HEK293T (cell line): ENCODE measurements around the gene NWD2.

Source experiments
- CTCF ChIA-PET: fragments of 350-600 bp; formaldehyde crosslinking; extraction: SDS; loops from one replicate; lab custom pipeline; 2021; ENCODE audit warnings: antibody characterized with exemption, inconsistent platforms; lab: Yijun Ruan, JAX
- POLR2A ChIA-PET: fragments of 350-600 bp; formaldehyde crosslinking; extraction: SDS; loops from one replicate; lab custom pipeline; 2020; ENCODE audit warnings: antibody characterized with exemption, inconsistent platforms; lab: Yijun Ruan, JAX
- DNase-seq: peaks from one replicate; pipeline ENCODE4 v3.0.0; 2012; ENCODE audit warnings: mixed read lengths; ENCODE audit errors: extremely low spot score
- ARNT ChIP-seq: fragments of 450-650 bp; IDR thresholded peaks from 2 replicates; pipeline ENCODE4 v1.6.1; 2017; ENCODE audit warnings: mild to moderate bottlenecking
- BHLHE40 ChIP-seq: fragments of 450-650 bp; IDR thresholded peaks from 2 replicates; pipeline ENCODE4 v1.6.1; 2016; ENCODE audit warnings: mild to moderate bottlenecking, moderate library complexity, borderline replicate concordance
- CTBP1 ChIP-seq: fragments of 450-650 bp; IDR thresholded peaks from 2 replicates; pipeline ENCODE4 v1.6.1; 2016; ENCODE audit warnings: borderline replicate concordance
- ELF4 ChIP-seq: fragments of 450-650 bp; IDR thresholded peaks from 2 replicates; pipeline ENCODE4 v1.6.1; 2017; ENCODE audit warnings: antibody characterized with exemption
- FOXA1 ChIP-seq: fragments of 450-650 bp; IDR thresholded peaks from 2 replicates; pipeline ENCODE4 v1.6.1; 2016; ENCODE audit warnings: mild to moderate bottlenecking
- FOXK2 ChIP-seq: fragments of 450-650 bp; IDR thresholded peaks from 2 replicates; pipeline ENCODE4 v1.6.1; 2016; ENCODE audit warnings: mild to moderate bottlenecking
- FOXM1 ChIP-seq: fragments of 450-650 bp; IDR thresholded peaks from 2 replicates; pipeline ENCODE4 v1.6.1; 2017; ENCODE audit warnings: mild to moderate bottlenecking, borderline replicate concordance
- HDGF ChIP-seq: fragments of 450-650 bp; IDR thresholded peaks from 2 replicates; pipeline ENCODE4 v1.6.1; 2017; ENCODE audit warnings: antibody characterized with exemption, borderline replicate concordance
- L3MBTL2 ChIP-seq: fragments of 450-650 bp; conservative IDR thresholded peaks from 2 replicates; pipeline ENCODE4 v1.6.1; 2016; ENCODE audit warnings: mild to moderate bottlenecking
- LEF1 ChIP-seq: fragments of 450-650 bp; IDR thresholded peaks from 2 replicates; pipeline ENCODE4 v1.6.1; 2017; ENCODE audit warnings: mild to moderate bottlenecking, borderline replicate concordance
- NFRKB ChIP-seq: fragments of 450-650 bp; IDR thresholded peaks from 2 replicates; pipeline ENCODE4 v1.6.1; 2016; ENCODE audit warnings: mild to moderate bottlenecking, moderate library complexity
- PKNOX1 ChIP-seq: fragments of 450-650 bp; IDR thresholded peaks from 2 replicates; pipeline ENCODE4 v1.6.1; 2016
- SP1 ChIP-seq: fragments of 450-650 bp; IDR thresholded peaks from 2 replicates; pipeline ENCODE4 v1.6.1; 2017
- SUZ12 ChIP-seq: fragments of 450-650 bp; IDR thresholded peaks from 2 replicates; pipeline ENCODE4 v1.6.1; 2016; ENCODE audit warnings: mild to moderate bottlenecking
- TARDBP ChIP-seq: fragments of 450-650 bp; IDR thresholded peaks from 2 replicates; pipeline ENCODE4 v1.6.1; 2016
- ZNF384 ChIP-seq: fragments of 450-650 bp; IDR thresholded peaks from 2 replicates; pipeline ENCODE4 v1.6.1; 2016

NWD2 gene

GRCh38 chr4:37439809-37440474, 195.4 kb downstream of the NWD2 start:
- DNase-seq: no peak
- no peak for TF ChIP-seq TARDBP
- TF ChIP-seq FOXA1: no peak
- TF ChIP-seq L3MBTL2: no peak
- POLR2A ChIA-PET: no interaction called here
- CTCF ChIA-PET: no interaction called here

GRCh38 chr4:37440501-37440900, 196.0 kb downstream of the NWD2 start:
- DNase-seq: no peak
- CTCF ChIA-PET: no interaction called here
- no peak for TF ChIP-seq L3MBTL2
- no peak for TF ChIP-seq TARDBP
- TF ChIP-seq ZNF384: no peak
- TF ChIP-seq FOXM1: no peak
- TF ChIP-seq CTBP1: no peak
- no peak for TF ChIP-seq FOXA1
- no peak for TF ChIP-seq SP1
- no peak for TF ChIP-seq FOXK2
- TF ChIP-seq ARNT: no peak
- no peak for TF ChIP-seq NFRKB
- TF ChIP-seq LEF1: no peak
- TF ChIP-seq PKNOX1: no peak
- TF ChIP-seq ELF4: no peak
- TF ChIP-seq HDGF: no peak
- no peak for TF ChIP-seq BHLHE40
- TF ChIP-seq SUZ12: no peak
- POLR2A ChIA-PET: no interaction called here

GRCh38 chr4:37441231-37442061, 196.9 kb downstream of the NWD2 start:
- TF ChIP-seq FOXM1 (no peak), SUZ12 (no peak), PKNOX1 (no peak), FOXK2 (no peak), HDGF (no peak), TARDBP (no peak), SP1 (no peak), NFRKB (no peak), LEF1 (no peak), FOXA1 (no peak), ELF4 (no peak), ZNF384 (no peak), CTBP1 (no peak), L3MBTL2 (no peak), ARNT (no peak), BHLHE40 (no peak)
- no peak for DNase-seq
- ChIA-PET CTCF (interaction anchor here (0.5 kb wide), 1 partner anchor 22 kb away, joined by 4 read pairs; no protein-coding TSS in a partner anchor), POLR2A (interaction anchor here (1.1 kb wide), 1 partner anchor 12 kb away, joined by 4 read pairs; a partner anchor contains a TSS)

GRCh38 chr4:37442062-37442323, 197.4 kb downstream of the NWD2 start:
- no peak for DNase-seq
- TF ChIP-seq TARDBP: no peak
- no peak for TF ChIP-seq ELF4
- TF ChIP-seq PKNOX1: no peak
- TF ChIP-seq SUZ12: no peak
- TF ChIP-seq ZNF384: no peak
- no peak for TF ChIP-seq L3MBTL2
- no peak for TF ChIP-seq BHLHE40
- TF ChIP-seq ARNT: no peak
- no peak for TF ChIP-seq FOXK2
- no peak for TF ChIP-seq HDGF
- no peak for TF ChIP-seq CTBP1
- TF ChIP-seq FOXA1: no peak
- TF ChIP-seq LEF1: no peak
- no peak for TF ChIP-seq FOXM1
- TF ChIP-seq SP1: no peak
- no peak for TF ChIP-seq NFRKB
- ChIA-PET POLR2A (interaction anchor here (1.1 kb wide), 1 partner anchor 11 kb away, joined by 4 read pairs; a partner anchor contains a TSS), CTCF (interaction anchor here (0.5 kb wide), 1 partner anchor 22 kb away, joined by 4 read pairs; no protein-coding TSS in a partner anchor)

GRCh38 chr4:37443137-37443536, 198.6 kb downstream of the NWD2 start:
- ChIA-PET CTCF (interaction anchor here (0.6 to 1.4 kb wide), 4 partner anchors 10 to 224 kb away, joined by 3 to 9 read pairs (median 4); a partner anchor contains a TSS), POLR2A (interaction anchor here (1.6 kb wide), 1 partner anchor 10 kb away, joined by 7 read pairs; a partner anchor contains a TSS)
- no peak for TF ChIP-seq HDGF
- TF ChIP-seq NFRKB: no peak
- no peak for TF ChIP-seq SP1
- TF ChIP-seq L3MBTL2: no peak
- TF ChIP-seq LEF1: no peak
- TF ChIP-seq FOXK2: no peak
- TF ChIP-seq ARNT: no peak
- TF ChIP-seq CTBP1: no peak
- TF ChIP-seq PKNOX1: no peak
- no peak for TF ChIP-seq FOXA1
- DNase-seq: no peak
